ENCODE measurements around the gene TBC1D22A. TPM values are rescaled to one million over a fixed set of nuclear protein-coding genes. Genes with fewer than 3 reads are reported as not detected.
A peak's percentile ranks its signal among the peaks of the same experiment; 100 is the strongest.

The TBC1D22A gene
- total and polyA plus RNA-seq, 2 donors (not counting 3 experiments of a cell fraction or from before 2014, with no cell fraction given), result 26.1 to 32.4 TPM

DNA sequence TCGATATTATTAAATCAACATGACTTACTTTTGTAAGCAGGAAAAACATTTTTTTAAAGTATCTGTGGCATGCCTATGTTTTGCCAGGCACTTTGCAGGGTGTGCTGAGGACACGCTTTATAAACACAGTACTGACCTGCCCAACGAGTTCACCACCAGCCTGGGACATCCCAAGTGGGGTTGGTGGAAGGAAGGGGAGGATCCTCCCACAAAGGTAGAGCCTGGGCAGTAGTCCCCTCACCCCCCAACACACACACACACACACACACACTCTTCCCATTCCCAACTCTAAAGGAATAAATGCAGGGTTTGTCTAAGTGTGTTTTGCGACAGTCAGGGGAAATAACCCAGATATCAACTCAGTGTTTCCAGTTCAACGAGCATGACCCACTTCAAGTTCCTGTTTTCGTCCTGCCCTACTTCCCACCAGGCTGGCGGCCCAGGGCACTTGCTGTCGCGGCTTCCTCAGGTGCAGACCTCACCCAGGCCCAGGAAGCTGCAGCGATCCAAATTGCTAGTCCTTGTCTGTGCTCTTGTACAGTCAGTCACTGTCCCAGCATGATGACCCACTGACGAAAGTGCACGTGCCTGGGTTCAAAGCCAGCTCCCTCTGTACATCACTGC is 27.5 kb upstream of the TBC1D22A start:
- peak overlapping the region; percentile 94 for H3K9ac ChIP-seq (replicated peaks; ENCODE audit: extremely low read depth, insufficient read depth, low read length)
- BruUV-seq (replicated peaks), result no TSS peak
- H3K4me3 ChIP-seq (replicated peaks in 1 of 3; ENCODE audit: insufficient read depth in 1 of 3, low read depth in 1 of 3, low read length in 3 of 3), result peak overlapping the region in 1 of 3 experiments; percentile 11
- TF ChIP-seq POLR2A (IDR thresholded peaks at IDR 0.05; ENCODE audit: low read depth, low read length) (peak; percentile 40), JUN (IDR thresholded peaks at IDR 0.05; ENCODE audit: borderline replicate concordance, insufficient read depth, insufficient read length, low read depth) (no peak)
- H3K36me3 ChIP-seq (ENCODE audit: control insufficient read depth in 2 of 2, extremely low read depth in 1 of 2, insufficient read depth in 2 of 2, low read length in 2 of 2), result peaks cover 0 to 11% of the 10 kb centered on the region in 2 experiments
- peaks cover 39% of the 10 kb centered on the region for H3K4me1 ChIP-seq (ENCODE audit: control insufficient read depth, extremely low read depth, insufficient read depth, low read length)
- dilution Hi-C loops (cut with MboI; ENCODE audit: extremely low pct_ligation_motif_present, low sequenced_read_pairs), result no loop called here
- no peaks in the 10 kb centered on the region for H3K9me1 ChIP-seq (replicated peaks; ENCODE audit: control insufficient read depth, extremely low read depth, insufficient read depth, low read length)
- H3K4me2 ChIP-seq (ENCODE audit: insufficient read depth, low read length), result peak overlapping the region; percentile 91
- DNase-seq (ENCODE audit: low read depth, low spot score), result peak; percentile 79
- no peak overlapping the region for H2AFZ ChIP-seq (ENCODE audit: low read depth, low read length)
- H3K79me2 ChIP-seq (ENCODE audit: control insufficient read depth, insufficient read depth, low read length), result peaks cover 83% of the 10 kb centered on the region
- peak; percentile 93 for FAIRE-seq
- H3K27me3 ChIP-seq (ENCODE audit: control insufficient read depth in 2 of 2, insufficient read depth in 2 of 2, low read length in 2 of 2), result no peaks in the 10 kb centered on the region
- H4K20me1 ChIP-seq (replicated peaks; ENCODE audit: control insufficient read depth, extremely low read depth, insufficient read depth, low read length), result no peaks in the 10 kb centered on the region
- peak overlapping the region; percentile 90 for H3K27ac ChIP-seq (ENCODE audit: insufficient read depth, low read depth, low read length)
- ChIA-PET CTCF (interaction anchor here (1.4 to 2.2 kb wide), 4 partner anchors 14 to 68 kb away, joined by 5 to 18 read pairs (median 8); no protein-coding TSS in a partner anchor), POLR2A (interaction anchor here (1.5 kb wide), 1 partner anchor 27 kb away, joined by 10 read pairs; the partner anchor contains the start of gene TBC1D22A)
- no peaks in the 10 kb centered on the region for H3K9me3 ChIP-seq (replicated peaks; ENCODE audit: control insufficient read depth, insufficient read depth, low read length)
- intact Hi-C loops (cut with micrococcal nuclease), result no loop called here

DNA sequence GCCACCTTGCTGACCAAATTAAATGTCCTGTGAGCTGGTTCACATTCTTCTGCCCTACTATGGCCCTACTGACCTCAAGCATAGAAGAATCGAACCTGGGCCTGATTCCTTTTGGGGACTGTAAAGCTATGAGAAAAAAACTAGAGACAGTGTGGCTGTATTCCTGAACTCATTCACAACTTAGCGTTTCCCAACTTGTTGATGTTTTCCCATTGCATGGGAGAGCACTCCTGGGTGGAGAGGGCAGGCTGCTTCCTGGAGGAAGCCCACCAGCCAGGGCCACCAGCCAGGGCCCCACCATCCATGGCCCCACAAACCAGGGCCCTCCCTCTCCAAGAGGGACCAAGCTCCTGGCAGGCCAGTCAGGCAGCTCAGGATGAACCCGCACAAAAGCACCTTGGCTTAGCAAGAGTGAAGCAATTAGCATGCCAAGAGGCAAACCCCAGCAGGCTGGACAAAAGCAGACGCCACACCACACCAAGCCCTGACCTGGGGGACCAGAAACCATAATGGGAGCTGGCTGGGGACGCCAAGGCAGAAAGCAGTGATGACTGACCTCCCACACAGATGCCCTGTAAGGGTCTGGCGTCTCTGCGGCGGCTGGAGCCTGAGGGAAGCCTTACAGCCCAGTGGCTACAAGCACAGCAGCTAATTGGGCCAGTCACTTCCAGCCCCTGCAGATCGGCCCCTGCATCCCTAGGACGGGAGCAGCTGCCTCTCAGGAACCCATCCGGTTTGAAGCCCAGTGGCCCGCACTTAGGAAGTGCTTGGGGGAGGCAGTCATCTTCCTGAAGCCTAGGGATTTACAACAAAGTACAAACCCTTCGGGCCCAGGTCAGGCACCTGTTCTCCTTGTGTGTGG is 26.5 kb upstream of the TBC1D22A start:
- Histone ChIP-seq H3K9me1 (replicated peaks; ENCODE audit: control insufficient read depth, extremely low read depth, insufficient read depth, low read length) (no peaks in the 10 kb centered on the region), H2AFZ (ENCODE audit: low read depth, low read length) (no peak overlapping the region), H3K36me3 (ENCODE audit: control insufficient read depth in 2 of 2, extremely low read depth in 1 of 2, insufficient read depth in 2 of 2, low read length in 2 of 2) (peaks cover 0 to 6% of the 10 kb centered on the region in 2 experiments), H3K79me2 (ENCODE audit: control insufficient read depth, insufficient read depth, low read length) (peaks cover 73% of the 10 kb centered on the region), H3K4me1 (ENCODE audit: control insufficient read depth, extremely low read depth, insufficient read depth, low read length) (peaks cover 39% of the 10 kb centered on the region), H3K27ac (ENCODE audit: insufficient read depth, low read depth, low read length) (peak overlapping the region; percentile 90), H3K27me3 (ENCODE audit: control insufficient read depth in 2 of 2, insufficient read depth in 2 of 2, low read length in 2 of 2) (no peaks in the 10 kb centered on the region), H3K9ac (replicated peaks; ENCODE audit: extremely low read depth, insufficient read depth, low read length) (peak overlapping the region; percentile 94), H3K4me2 (ENCODE audit: insufficient read depth, low read length) (peak overlapping the region; percentile 91), H3K9me3 (replicated peaks; ENCODE audit: control insufficient read depth, insufficient read depth, low read length) (no peaks in the 10 kb centered on the region), H4K20me1 (replicated peaks; ENCODE audit: control insufficient read depth, extremely low read depth, insufficient read depth, low read length) (no peaks in the 10 kb centered on the region), H3K4me3 (replicated peaks in 1 of 3; ENCODE audit: insufficient read depth in 1 of 3, low read depth in 1 of 3, low read length in 3 of 3) (peak overlapping the region in 2 of 3 experiments; percentile 60 to 75)
- ChIA-PET POLR2A (interaction anchor here (1.5 kb wide), 1 partner anchor 26 kb away, joined by 10 read pairs; the partner anchor contains the start of gene TBC1D22A), CTCF (interaction anchor here (0.7 to 2.2 kb wide), 6 partner anchors 13 to 67 kb away, joined by 3 to 18 read pairs (median 6); no protein-coding TSS in a partner anchor)
- FAIRE-seq (peak; percentile 99), DNase-seq (ENCODE audit: low read depth, low spot score) (peak; percentile 77)
- intact Hi-C loops (cut with micrococcal nuclease) (loop anchor here (1.0 to 2.0 kb wide), 2 partner anchors 18 to 63 kb away; no protein-coding TSS in a partner anchor), dilution Hi-C loops (cut with MboI; ENCODE audit: extremely low pct_ligation_motif_present, low sequenced_read_pairs) (no loop called here)
- BruUV-seq (replicated peaks), result TSS peak; percentile 40
- peak; percentile 78 for TF ChIP-seq POLR2AphosphoS5 (IDR thresholded peaks at IDR 0.05; ENCODE audit: insufficient read depth, low read depth, low read length)
- no peak for TF ChIP-seq POLR2A (IDR thresholded peaks at IDR 0.05; ENCODE audit: low read depth, low read length)
- peak; percentile 43 for TF ChIP-seq FOS (IDR thresholded peaks at IDR 0.05; ENCODE audit: borderline replicate concordance, insufficient read depth, low read length)
- no peak for TF ChIP-seq GATA2 (IDR thresholded peaks at IDR 0.05; ENCODE audit: insufficient read depth, insufficient read length, low read depth, low read length)
